HUES64 (cell line): ENCODE results near the gene KLHL25.

Experiments used
- H3K27ac ChIP-seq: 2 replicates; pipeline ENCODE4 v1.7.0; 2013; ENCODE audit warnings: low read depth, low read length, inconsistent platforms
- H3K27me3 ChIP-seq: 2 replicates; pipeline ENCODE4 v1.6.1; 2013; ENCODE audit warnings: mild to moderate bottlenecking, low read length; ENCODE audit not compliant: insufficient read depth
- H3K36me3 ChIP-seq: 2 replicates; pipeline ENCODE4 v1.6.1; 2013; ENCODE audit warnings: mild to moderate bottlenecking, low read length; ENCODE audit not compliant: insufficient read depth
- H3K4me1 ChIP-seq: 2 replicates; pipeline ENCODE4 v1.6.1; 2013; ENCODE audit warnings: mild to moderate bottlenecking, low read length, moderate library complexity; ENCODE audit not compliant: insufficient read depth
- H3K4me3 ChIP-seq: 2 replicates; pipeline ENCODE4 v1.5.1; 2013; ENCODE audit warnings: mild to moderate bottlenecking, low read length, moderate library complexity
- H3K9ac ChIP-seq: 2 replicates; pipeline ENCODE4 v1.6.1; 2013; ENCODE audit warnings: mild to moderate bottlenecking, low read depth, low read length
- H3K9me3 ChIP-seq: 2 replicates; pipeline ENCODE4 v1.6.1; 2013; ENCODE audit warnings: low read depth, low read length; ENCODE audit not compliant: insufficient read depth
- WGBS: fragments of 150-250, 120-280 bp; methylation state at CpG from one replicate; pipeline ENCODE4 v1.1.7; 2013; ENCODE audit warnings: missing lambda C conversion rate; 5-methylcytosine and 5-hydroxymethylcytosine counted together

The KLHL25 gene

DNA sequence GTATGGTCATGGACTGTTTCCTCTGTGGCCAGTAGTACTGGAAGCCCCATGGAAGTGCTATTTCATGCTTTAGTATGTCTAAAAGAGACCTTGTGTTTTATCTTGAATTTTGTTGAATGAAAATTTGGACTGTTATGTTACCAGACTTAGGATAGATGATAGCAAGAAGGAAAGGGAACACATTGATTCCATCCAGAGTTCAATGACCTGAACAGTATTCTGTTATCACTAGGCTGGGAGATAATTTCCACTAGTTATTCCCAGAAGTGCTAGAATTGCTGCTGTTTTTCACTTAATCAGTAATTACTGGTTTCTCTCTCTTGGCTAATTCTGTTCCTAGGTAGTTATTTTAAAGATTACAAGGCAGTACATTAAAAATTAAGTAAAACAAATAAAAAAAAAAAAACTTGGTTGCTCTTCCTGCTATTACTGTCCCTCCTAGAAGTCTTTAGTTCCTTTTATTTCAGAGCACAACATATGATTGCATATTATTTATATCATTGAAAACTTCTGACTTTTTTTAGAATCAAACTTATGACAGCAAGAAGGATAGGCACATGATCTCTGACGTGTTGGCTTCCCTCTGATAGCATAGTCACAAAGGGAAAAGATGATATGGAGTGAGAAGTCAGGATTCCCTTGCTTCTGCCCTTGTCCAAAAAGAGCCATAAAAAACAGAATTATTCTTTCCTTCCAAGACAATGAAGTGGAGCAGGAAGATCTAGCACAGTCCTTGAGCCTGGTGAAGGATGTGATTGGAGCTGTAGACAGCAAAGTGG lies 72.2 kb downstream of the KLHL25 start:
- Histone ChIP-seq H3K36me3 (peaks cover 99% of the 10 kb centered on the region), H3K27ac (no peak overlapping the region)

GRCh38 chr15:85718981-85719380 lies 75.7 kb downstream of the KLHL25 start:
- Histone ChIP-seq H3K27me3 (no peaks in the 10 kb centered on the region), H3K27ac (no peak overlapping the region), H3K36me3 (peaks cover 92% of the 10 kb centered on the region), H3K9me3 (no peaks in the 10 kb centered on the region), H3K4me3 (no peak overlapping the region), H3K9ac (no peak overlapping the region), H3K4me1 (no peaks in the 10 kb centered on the region)
- 98% methylated on average over 4 of the region's 4 CpGs for WGBS

More for the DNA sequence above, 72.2 kb downstream of the KLHL25 start:
- 100% methylated on average over 1 of the region's 1 CpG for WGBS
- H3K9me3 ChIP-seq, result no peaks in the 10 kb centered on the region
- no peak overlapping the region for H3K9ac ChIP-seq
- H3K27me3 ChIP-seq, result no peaks in the 10 kb centered on the region
- no peaks in the 10 kb centered on the region for H3K4me1 ChIP-seq
- H3K4me3 ChIP-seq, result no peak overlapping the region

DNA sequence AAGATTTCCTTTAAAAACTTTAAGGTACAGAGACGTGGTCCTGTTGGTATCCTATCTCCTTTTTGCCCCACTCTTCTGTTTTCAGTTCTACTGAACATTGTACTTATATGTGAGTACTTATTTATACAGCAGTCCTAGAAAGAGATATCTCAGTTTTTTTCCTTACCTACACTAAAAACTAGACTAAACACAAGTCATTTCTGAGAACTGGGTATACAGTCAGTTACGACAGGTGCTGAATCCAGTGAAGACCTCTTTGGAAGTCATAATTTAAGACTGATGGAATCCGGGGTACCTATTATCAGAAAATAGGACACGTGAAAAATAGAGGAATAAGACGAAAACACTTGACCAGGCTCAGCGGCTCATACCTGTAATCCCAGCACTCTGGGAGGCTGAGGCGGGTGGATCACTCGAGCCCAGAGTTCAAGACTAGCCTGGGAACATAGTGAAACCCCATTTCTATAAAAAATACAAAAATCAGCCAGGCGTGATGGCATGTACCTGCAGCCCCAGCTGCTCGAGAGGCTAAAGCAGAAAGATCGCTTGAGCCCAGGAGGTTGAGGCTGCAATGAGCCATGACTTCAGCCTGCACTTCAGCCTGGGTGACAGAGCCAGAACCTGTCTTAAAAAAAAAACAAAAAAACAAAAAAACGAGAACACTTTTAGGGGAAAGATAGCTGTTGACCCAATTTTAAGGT lies 76.3 kb downstream of the KLHL25 start:
- Histone ChIP-seq H3K27ac (no peak overlapping the region), H3K9ac (no peak overlapping the region), H3K4me1 (no peaks in the 10 kb centered on the region), H3K9me3 (no peaks in the 10 kb centered on the region), H3K4me3 (no peak overlapping the region), H3K27me3 (no peaks in the 10 kb centered on the region), H3K36me3 (peaks cover 91% of the 10 kb centered on the region)
- 95% methylated on average over 12 of the region's 12 CpGs for WGBS

DNA sequence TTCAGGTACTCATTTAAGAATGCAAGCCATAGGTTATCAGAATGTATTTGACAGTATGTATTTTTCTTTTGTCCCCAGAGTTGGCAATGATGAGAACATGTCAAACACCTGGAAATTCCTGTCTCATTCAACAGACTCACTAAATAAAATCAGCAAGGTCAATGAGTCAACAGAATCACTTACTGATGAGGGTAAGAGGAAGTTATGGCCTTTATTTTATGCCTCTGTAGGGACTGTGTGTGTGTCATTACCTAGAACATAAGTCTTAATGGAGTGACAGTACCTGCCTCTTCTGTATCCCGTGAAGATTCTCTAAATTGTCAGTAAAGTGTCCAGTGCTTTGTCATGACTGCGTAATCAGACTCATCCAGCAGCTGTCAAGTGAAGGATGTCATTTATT lies 77.5 kb downstream of the KLHL25 start:
- Histone ChIP-seq H3K36me3 (peaks cover 84% of the 10 kb centered on the region), H3K27me3 (no peaks in the 10 kb centered on the region), H3K4me1 (no peaks in the 10 kb centered on the region), H3K4me3 (no peak overlapping the region), H3K27ac (no peak overlapping the region), H3K9ac (no peak overlapping the region), H3K9me3 (no peaks in the 10 kb centered on the region)
- 93% methylated on average over 2 of the region's 2 CpGs for WGBS

- Histone ChIP-seq H3K9me3 (no peaks in the 10 kb centered on the region), H3K27me3 (no peaks in the 10 kb centered on the region), H3K4me1 (no peaks in the 10 kb centered on the region), H3K4me3 (no peak overlapping the region), H3K9ac (no peak overlapping the region), H3K36me3 (peaks cover 78% of the 10 kb centered on the region), H3K27ac (no peak overlapping the region)
- 56% methylated on average over 3 of the region's 3 CpGs for WGBS
Observed at GRCh38 chr15:85716261-85716660, 78.5 kb downstream of the KLHL25 start.

DNA sequence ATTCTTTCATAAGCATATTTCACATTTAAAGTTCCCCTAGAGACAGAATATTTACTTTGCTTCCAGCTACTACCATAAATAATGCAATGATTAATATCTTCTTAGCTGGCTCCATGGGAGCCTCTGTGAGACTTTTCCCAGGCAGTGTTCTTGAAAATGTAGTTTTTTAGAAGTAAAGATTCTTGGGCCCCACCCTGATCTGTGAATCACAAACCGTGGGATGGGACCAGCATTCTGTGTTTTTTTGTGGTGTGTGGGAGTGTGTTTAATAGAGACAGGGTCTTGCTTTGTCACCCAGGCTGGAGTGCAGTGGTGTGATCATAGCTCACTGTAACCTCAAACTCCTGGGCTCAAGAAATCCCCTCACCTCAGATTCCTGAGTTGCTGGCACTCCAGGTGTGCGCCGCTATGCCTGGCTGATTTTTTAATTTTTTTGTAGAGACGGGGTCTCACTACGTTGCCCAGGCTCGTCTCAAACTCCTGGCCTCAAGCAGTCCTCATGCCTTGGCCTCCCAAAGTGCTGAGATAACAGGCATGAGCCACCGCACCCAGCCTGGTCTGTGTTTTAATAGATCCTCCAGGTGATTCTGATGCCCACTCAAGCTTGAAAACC lies 83.0 kb downstream of the KLHL25 start:
- peaks cover 7% of the 10 kb centered on the region; the same call in 1 of the 2 replicates for H3K4me1 ChIP-seq
- whole genome bisulfite sequencing, result 94% methylated on average over 7 of the region's 7 CpGs
- H3K9ac ChIP-seq, result no peak overlapping the region
- H3K4me3 ChIP-seq, result no peak overlapping the region
- H3K9me3 ChIP-seq, result no peaks in the 10 kb centered on the region
- H3K27ac ChIP-seq, result no peak overlapping the region
- no peaks in the 10 kb centered on the region for H3K27me3 ChIP-seq
- peaks cover 52% of the 10 kb centered on the region for H3K36me3 ChIP-seq

DNA sequence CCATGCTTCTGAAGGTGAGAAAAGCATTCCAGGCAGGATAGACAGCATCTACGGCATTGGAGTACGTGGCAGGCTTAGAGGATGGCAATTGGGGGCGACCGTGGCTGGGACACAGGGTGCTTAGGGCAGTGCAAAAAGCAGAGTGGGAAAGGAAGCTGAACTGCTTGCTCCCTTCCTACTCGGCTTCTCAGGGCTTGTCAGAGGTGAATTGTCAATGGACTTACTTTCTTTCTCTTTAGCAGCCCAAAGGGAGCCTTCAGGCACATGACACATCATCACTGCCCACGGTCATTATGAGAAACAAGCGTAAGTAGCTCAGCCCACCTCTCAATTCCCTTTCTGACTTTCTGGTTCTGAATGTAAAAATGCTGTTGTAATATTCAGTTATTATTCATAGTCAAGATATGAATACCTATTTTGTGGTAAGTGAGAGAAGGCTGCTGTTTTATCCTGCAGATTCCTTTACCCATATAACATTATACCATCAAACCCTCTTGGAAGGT lies 84.3 kb downstream of the KLHL25 start:
- WGBS, result 94% methylated on average over 7 of the region's 7 CpGs
- Histone ChIP-seq H3K27ac (no peak overlapping the region), H3K4me1 (peaks cover 7% of the 10 kb centered on the region; the same call in 1 of the 2 replicates), H3K4me3 (no peak overlapping the region), H3K36me3 (peaks cover 39% of the 10 kb centered on the region), H3K27me3 (no peaks in the 10 kb centered on the region), H3K9ac (no peak overlapping the region), H3K9me3 (no peaks in the 10 kb centered on the region)
